ENCODE results near the gene DIP2B. TPM values are rescaled to one million over a fixed set of nuclear protein-coding genes. Genes with fewer than 3 reads are reported as not detected.

Gene DIP2B
- total RNA-seq, 6 experiments from 2014 or later, result 11.1 to 24.0 (median 14.8) TPM

DNA sequence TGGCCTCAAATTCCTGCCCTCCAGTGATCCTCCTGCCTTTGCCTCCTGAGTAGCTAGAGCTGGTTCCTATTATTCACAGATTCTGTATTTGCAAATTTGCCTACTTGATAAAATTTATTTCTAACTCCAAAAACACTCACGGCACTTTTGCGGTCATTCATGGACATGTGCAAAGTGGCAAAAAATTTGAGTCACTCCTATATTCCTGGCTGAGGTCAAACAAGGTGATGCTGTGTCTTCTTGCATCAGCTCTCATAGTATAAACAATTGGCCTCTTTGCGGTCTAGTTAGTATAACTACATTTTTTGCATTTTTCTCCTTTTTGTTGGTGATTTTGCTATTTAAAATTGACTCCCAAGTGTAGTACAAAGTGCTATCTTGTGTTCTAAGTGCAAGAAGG lies 283.8 kb downstream of the DIP2B start:
- DNase-seq (no peak), ATAC-seq (no peak)
- Histone ChIP-seq H3K27me3 (no peaks in the 10 kb centered on the region), H3K36me3 (no peaks in the 10 kb centered on the region), H3K9me3 (no peaks in the 10 kb centered on the region), H3K27ac (no peak overlapping the region), H3K4me1 (no peaks in the 10 kb centered on the region), H3K4me3 (no peak overlapping the region)
- intact Hi-C loops (cut with DNase I), result no loop called here
- no peak for TF ChIP-seq POLR2A (IDR thresholded peaks at IDR 0.05)
- TF ChIP-seq, protein P1, sequence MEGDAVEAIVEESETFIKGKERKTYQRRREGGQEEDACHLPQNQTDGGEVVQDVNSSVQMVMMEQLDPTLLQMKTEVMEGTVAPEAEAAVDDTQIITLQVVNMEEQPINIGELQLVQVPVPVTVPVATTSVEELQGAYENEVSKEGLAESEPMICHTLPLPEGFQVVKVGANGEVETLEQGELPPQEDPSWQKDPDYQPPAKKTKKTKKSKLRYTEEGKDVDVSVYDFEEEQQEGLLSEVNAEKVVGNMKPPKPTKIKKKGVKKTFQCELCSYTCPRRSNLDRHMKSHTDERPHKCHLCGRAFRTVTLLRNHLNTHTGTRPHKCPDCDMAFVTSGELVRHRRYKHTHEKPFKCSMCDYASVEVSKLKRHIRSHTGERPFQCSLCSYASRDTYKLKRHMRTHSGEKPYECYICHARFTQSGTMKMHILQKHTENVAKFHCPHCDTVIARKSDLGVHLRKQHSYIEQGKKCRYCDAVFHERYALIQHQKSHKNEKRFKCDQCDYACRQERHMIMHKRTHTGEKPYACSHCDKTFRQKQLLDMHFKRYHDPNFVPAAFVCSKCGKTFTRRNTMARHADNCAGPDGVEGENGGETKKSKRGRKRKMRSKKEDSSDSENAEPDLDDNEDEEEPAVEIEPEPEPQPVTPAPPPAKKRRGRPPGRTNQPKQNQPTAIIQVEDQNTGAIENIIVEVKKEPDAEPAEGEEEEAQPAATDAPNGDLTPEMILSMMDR (IDR thresholded peaks at IDR 0.05), result no peak
- 89% methylated on average over 3 of the region's 3 CpGs for WGBS (ENCODE audit: insufficient coverage, low coverage, low lambda C conversion rate, missing lambda C conversion rate)

DNA sequence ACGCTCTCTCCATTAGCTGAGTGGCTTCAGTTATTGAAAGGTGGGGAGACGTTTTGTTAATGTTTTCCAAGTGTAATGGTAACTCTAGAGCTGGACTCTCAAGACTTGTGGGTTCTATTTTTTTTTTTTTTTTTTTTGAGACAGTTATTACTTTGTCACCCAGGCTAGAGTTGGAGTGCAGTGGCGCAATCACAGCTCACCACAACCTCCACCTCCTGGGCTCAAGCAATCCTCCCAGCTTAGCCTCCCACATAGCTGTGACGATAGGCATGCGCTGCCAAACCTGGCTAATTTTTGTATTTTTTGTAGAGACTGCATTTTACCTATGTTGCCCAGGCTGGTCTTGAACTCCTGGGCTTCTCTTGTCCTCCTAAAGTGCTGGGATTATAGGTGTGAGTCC lies 285.3 kb downstream of the DIP2B start:
- WGBS (ENCODE audit: insufficient coverage, low coverage, low lambda C conversion rate, missing lambda C conversion rate), result 92% methylated on average over 5 of the region's 5 CpGs
- ATAC-seq (no peak), DNase-seq (no peak)

More for the DNA sequence above, 285.3 kb downstream of the DIP2B start:
- Histone ChIP-seq H3K4me1 (no peaks in the 10 kb centered on the region), H3K27ac (no peak overlapping the region), H3K9me3 (no peaks in the 10 kb centered on the region), H3K36me3 (no peaks in the 10 kb centered on the region), H3K27me3 (no peaks in the 10 kb centered on the region), H3K4me3 (no peak overlapping the region)
- intact Hi-C loops (cut with DNase I), result no loop called here
- TF ChIP-seq, protein P1 (IDR thresholded peaks at IDR 0.05), result no peak
- TF ChIP-seq POLR2A (IDR thresholded peaks at IDR 0.05), result no peak

Small RNAs within 50 kb of the gene (small RNA-seq; reads per million reads assigned to genes)
- gene RF00019 (0 reads per million in 2 experiments), gene RNU6-238P (0 reads per million in 2 experiments), gene RNU6-769P (0 reads per million in 2 experiments)

Other genes with a start within 250 kb of the DIP2B start
- gene LIMA1, start 221.5 kb upstream of the DIP2B start, total RNA-seq, result 10 to 100 TPM in 5 of 6 experiments, 1 to 10 TPM in 1; 7.3 to 21.9 (median 13.1) TPM
- not detected for gene FAM186A, start 108.4 kb upstream of the DIP2B start, total RNA-seq
- 10 to 100 TPM; 46.3 to 83.0 (median 61.9) TPM for gene LARP4, start 104.1 kb upstream of the DIP2B start, total RNA-seq